ENCODE results near the gene UBTD1.
"Not testable (repeated sequence)": the region's sequence is repeated elsewhere in the genome, so short reads cannot be mapped to it uniquely, and the experiment has no call there.

Gene UBTD1

DNA sequence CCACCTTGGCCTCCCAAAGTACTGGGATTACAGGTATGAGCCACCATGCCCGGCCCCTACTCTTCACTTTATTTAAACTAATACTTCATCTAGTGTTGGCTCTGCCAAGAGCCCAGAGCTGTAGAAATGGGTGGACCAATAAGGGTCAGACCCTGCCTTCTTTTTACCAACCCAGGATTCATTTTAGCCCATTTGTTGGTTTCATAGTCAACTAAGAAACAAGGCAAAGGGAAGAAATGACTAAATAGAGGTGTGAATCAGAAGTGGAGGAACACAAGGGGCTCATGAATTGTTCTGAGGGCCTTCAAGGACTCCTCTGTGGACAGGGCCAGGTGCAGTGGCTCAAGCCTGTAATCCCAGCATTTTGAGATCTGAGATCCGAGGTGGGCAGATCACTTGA lies 74.9 kb downstream of the UBTD1 start:
- TF ChIP-seq, protein P1, sequence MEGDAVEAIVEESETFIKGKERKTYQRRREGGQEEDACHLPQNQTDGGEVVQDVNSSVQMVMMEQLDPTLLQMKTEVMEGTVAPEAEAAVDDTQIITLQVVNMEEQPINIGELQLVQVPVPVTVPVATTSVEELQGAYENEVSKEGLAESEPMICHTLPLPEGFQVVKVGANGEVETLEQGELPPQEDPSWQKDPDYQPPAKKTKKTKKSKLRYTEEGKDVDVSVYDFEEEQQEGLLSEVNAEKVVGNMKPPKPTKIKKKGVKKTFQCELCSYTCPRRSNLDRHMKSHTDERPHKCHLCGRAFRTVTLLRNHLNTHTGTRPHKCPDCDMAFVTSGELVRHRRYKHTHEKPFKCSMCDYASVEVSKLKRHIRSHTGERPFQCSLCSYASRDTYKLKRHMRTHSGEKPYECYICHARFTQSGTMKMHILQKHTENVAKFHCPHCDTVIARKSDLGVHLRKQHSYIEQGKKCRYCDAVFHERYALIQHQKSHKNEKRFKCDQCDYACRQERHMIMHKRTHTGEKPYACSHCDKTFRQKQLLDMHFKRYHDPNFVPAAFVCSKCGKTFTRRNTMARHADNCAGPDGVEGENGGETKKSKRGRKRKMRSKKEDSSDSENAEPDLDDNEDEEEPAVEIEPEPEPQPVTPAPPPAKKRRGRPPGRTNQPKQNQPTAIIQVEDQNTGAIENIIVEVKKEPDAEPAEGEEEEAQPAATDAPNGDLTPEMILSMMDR (IDR thresholded peaks at IDR 0.05; ENCODE audit: extremely low read depth, insufficient read depth, missing control alignments), result no peak
- no peak for DNase-seq (ENCODE audit: low spot score)
- in situ Hi-C loops (cut with MboI; ENCODE audit: low pct_unique_long_range_greater_than_20kb, low sequenced_read_pairs, unreplicated experiment), result no loop called here

DNA sequence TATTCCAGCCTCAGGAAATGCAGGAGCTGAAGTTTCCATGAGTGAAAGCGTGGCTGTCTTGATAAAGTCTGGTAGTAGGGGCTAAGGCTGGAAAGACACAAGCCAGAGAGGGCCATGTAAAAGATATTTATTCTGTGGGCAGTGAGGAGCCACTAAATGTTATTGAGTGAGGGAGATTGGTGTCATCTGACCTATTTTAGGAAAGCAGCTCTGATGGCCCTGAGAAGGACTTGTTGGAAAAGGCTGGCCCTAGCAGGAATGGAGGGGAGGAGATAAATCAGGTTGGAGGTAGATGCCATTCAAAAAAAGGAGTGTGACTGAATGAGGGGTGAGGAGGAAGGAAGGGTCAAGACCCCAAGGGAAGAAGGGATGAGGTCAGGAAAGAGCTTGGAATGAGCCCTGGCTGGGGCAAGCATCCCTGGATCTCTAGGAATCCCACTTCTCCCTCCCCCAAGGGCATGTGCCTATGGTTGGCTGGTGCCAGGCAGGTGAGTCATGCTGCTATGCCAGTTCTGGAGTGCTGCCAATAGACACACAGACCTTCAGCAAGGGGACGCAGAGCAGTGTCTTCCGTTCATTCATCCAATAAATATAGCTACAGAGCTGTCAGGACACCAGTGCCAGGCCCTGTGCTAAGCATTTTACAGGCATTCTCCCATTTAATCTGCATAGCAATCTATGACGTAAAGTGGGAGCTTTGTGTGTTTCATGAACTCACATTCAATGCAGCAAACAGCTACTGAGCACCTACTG lies 75.8 kb downstream of the UBTD1 start:
- TF ChIP-seq, protein P1 (IDR thresholded peaks at IDR 0.05; ENCODE audit: extremely low read depth, insufficient read depth, missing control alignments), result no peak
- in situ Hi-C loops (cut with MboI; ENCODE audit: low pct_unique_long_range_greater_than_20kb, low sequenced_read_pairs, unreplicated experiment), result no loop called here
- DNase-seq (ENCODE audit: low spot score), result no peak

DNA sequence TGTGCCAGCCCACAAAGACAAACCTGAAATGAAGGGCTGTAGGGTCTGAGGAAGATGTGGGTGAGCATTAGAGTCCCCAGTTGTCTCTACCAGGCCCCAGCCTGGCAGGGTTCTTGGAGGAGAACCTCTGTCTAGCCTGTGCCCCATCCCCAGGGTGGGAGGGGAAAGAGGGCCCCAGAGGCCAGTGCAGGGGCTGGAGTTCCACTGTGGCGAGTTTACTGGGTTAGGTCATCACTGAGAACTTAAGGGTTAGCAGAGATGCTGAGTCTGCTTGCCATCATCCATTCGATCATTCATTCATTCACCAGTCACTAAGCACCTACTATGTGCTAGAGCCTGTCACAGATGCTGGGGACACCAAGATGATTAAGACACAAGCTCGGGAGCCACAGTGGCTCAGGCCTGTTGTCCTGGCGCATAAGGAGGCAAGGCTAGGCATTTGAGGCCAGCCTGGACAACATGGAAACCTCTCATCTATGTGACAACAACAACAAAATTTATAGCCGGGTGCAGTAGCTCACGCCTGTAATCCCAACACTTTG lies 76.5 kb downstream of the UBTD1 start:
- DNase-seq (ENCODE audit: low spot score), result no peak
- in situ Hi-C loops (cut with MboI; ENCODE audit: low pct_unique_long_range_greater_than_20kb, low sequenced_read_pairs, unreplicated experiment), result no loop called here
- TF ChIP-seq, protein P1 (IDR thresholded peaks at IDR 0.05; ENCODE audit: extremely low read depth, insufficient read depth, missing control alignments), result no peak

DNA sequence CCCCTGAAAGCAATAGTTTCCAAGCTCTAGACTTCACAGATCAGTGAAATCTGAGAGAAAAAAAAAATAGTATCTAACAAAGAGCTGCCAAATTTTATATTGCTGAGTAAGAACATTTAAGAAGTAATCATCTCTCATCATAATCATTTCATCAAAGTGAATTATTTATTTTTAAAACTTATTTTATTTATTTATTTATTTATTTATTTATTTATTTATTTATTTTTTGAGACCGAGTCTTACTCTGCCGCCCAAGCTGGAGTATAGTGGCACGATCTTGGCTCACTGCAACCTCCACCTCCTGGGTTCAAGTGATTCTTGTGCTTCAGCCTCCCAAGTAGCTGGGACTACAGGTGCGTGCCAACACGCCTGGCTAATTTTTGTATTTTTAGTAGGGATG lies 77.8 kb downstream of the UBTD1 start:
- in situ Hi-C loops (cut with MboI; ENCODE audit: low pct_unique_long_range_greater_than_20kb, low sequenced_read_pairs, unreplicated experiment); DNase-seq (ENCODE audit: low spot score): not testable (repeated sequence)

DNA sequence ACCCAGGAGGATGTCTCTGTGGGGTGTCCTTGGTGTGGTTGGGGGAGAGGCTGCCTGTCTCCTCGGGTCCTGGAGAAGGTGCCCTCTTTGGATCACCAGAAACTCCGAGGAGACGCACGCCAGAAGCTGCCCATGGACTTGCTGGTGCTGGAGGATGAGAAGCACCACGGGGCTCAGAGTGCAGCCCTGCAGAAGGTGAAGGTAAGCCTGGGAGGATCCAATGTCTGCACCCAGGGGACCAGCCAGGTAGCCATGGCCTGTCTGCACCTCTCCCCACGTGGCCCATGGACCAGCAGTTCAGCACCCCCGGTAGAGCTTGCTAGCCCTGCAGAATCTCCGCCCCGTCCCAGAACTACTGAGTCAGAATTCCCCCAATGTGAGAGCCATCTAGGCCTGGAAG lies 79.0 kb downstream of the UBTD1 start:
- TF ChIP-seq, protein P1 (IDR thresholded peaks at IDR 0.05; ENCODE audit: extremely low read depth, insufficient read depth, missing control alignments), result no peak
- DNase-seq (ENCODE audit: low spot score), result no peak
- in situ Hi-C loops (cut with MboI; ENCODE audit: low pct_unique_long_range_greater_than_20kb, low sequenced_read_pairs, unreplicated experiment), result no loop called here

DNA sequence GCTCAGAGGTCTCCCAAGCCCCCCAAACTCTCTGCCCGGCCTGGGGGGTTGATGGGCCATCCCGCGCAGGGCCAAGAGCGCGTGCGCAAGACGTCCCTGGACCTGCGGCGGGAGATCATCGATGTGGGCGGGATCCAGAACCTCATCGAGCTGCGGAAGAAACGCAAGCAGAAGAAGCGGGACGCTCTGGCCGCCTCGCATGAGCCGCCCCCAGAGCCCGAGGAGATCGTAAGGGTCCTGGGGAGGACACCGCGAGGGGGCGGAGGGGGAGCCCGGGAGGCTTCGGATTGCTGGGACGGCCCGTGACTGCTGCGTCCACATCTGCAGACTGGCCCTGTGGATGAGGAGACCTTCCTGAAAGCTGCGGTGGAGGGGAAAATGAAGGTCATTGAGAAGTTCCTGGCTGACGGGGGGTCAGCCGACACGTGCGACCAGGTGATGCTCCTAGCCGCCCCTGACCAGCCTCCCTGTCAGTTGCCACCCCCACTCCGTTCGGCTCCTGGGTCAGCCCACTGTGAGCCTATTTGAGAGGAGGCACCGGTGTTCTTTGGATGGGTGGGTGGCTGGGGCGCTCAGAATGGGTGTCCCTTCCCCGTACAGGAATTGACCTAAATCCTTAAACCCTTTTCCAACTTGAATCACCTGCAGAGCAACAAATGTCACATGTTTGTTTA lies 79.6 kb downstream of the UBTD1 start:
- TF ChIP-seq, protein P1 (IDR thresholded peaks at IDR 0.05; ENCODE audit: extremely low read depth, insufficient read depth, missing control alignments), result no peak
- no peak for DNase-seq (ENCODE audit: low spot score)
- in situ Hi-C loops (cut with MboI; ENCODE audit: low pct_unique_long_range_greater_than_20kb, low sequenced_read_pairs, unreplicated experiment), result no loop called here
